Activated naive CD8-positive, alpha-beta T cell treated with anti-CD3 and anti-CD28 coated beads for 36 hours (primary cell): Measurements from ENCODE around the gene SIGMAR1. TPM values are rescaled to one million over a fixed set of nuclear protein-coding genes. Genes with fewer than 3 reads are reported as not detected.

Experiments
- DNase-seq: peaks from one replicate; pipeline ENCODE4 v3.0.0; 2021
- H3K27ac Mint-ChIP-seq: one replicate; pipeline ENCODE4 v1.8.0; 2022; ENCODE audit warnings: mild to moderate bottlenecking, moderate library complexity, mixed read lengths
- H3K27me3 Mint-ChIP-seq: one replicate; pipeline ENCODE4 v1.8.0; 2022; ENCODE audit warnings: mild to moderate bottlenecking, mixed read lengths
- H3K36me3 Mint-ChIP-seq: one replicate; pipeline ENCODE4 v1.8.0; 2021; ENCODE audit warnings: mild to moderate bottlenecking, mixed read lengths
- H3K4me1 Mint-ChIP-seq: one replicate; pipeline ENCODE4 v1.8.0; 2021; ENCODE audit warnings: mixed read lengths
- H3K4me3 Mint-ChIP-seq: one replicate; pipeline ENCODE4 v1.8.0; 2022; ENCODE audit warnings: mild to moderate bottlenecking, moderate library complexity, mixed read lengths
- H3K9me3 Mint-ChIP-seq: one replicate; pipeline ENCODE4 v1.8.0; 2022; ENCODE audit warnings: mixed read lengths
- total RNA-seq, 2 experiments: library from RNA; stranded (reverse); gene quantifications; one replicate each; pipeline ENCODE4 v1.2.3, GENCODE V29; 2021

Gene SIGMAR1
- total RNA-seq, 2 experiments from 2014 or later: 111 to 113 TPM

DNA sequence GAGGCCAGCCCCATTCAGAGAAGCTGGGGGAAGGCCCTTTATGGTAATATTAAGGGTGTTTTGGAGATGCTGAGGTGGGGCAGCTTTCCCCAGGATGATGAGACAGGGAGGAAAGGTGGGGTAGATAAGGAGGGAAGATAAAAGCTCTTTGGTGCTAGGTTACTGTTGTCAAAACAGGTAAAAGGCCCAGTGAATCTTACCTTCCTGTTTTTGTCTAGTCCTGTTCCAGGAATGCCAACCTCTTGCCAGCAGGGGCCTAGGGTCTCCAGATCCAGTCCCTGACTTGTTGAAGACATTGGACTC is 25.7 kb upstream of the SIGMAR1 start:
- no peak for DNase-seq
- Mint-ChIP-seq H3K27me3 (no peaks in the 10 kb centered on the region), H3K4me3 (no peak overlapping the region), H3K36me3 (peaks cover 2% of the 10 kb centered on the region), H3K4me1 (peaks cover 25% of the 10 kb centered on the region), H3K27ac (peak overlapping the region; percentile 30), H3K9me3 (no peaks in the 10 kb centered on the region)

DNA sequence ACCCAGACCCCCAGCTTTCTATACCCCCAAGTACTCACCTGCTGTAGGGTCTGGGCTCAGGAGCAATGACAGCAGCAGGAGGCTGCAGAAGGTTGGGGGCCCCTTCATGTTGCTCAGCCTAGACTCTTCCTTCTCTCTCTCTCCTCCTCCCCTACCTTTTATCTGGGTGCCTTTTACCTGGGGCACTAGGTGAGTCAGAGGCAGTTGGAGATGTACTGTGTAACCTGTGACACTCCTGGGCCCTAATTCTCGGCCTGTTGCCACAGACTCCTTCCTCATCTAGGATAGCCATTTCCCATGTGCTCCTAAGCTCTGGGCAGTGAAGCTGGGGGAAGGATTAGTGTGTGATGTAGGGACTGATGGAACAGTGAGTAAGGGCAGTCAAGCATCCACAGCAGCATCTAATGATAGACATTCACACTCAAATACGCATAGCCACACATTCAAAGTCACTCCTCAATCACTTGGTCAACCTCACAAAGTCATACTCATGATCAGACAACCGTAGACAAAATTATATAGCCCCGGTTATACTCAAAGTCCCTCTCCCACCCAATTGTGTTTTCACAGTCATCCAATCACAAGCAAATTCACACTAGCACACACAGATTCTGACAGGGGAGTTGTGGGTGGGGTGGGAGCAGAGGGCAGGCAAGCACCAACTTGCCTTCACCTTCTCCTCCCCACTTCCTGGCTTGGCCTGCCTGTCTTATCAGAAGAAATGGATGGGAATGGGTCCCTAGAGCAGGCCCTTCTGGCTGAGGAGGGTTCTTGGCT is 25.1 kb upstream of the SIGMAR1 start, which contains the start of gene CCL27:
Gene CCL27, minus strand, starts transcription at position 132 of the 777 bp plus-strand sequence. Its CDS starts 24 bp downstream, at position 108.
- Mint-ChIP-seq H3K27me3 (no peaks in the 10 kb centered on the region), H3K4me1 (peaks cover 25% of the 10 kb centered on the region), H3K4me3 (no peak within 1 kb of the TSS), H3K9me3 (no peaks in the 10 kb centered on the region), H3K36me3 (peaks cover 2% of the 10 kb centered on the region), H3K27ac (peak within 1 kb of the TSS; percentile 30)
- DNase-seq: no peak

DNA sequence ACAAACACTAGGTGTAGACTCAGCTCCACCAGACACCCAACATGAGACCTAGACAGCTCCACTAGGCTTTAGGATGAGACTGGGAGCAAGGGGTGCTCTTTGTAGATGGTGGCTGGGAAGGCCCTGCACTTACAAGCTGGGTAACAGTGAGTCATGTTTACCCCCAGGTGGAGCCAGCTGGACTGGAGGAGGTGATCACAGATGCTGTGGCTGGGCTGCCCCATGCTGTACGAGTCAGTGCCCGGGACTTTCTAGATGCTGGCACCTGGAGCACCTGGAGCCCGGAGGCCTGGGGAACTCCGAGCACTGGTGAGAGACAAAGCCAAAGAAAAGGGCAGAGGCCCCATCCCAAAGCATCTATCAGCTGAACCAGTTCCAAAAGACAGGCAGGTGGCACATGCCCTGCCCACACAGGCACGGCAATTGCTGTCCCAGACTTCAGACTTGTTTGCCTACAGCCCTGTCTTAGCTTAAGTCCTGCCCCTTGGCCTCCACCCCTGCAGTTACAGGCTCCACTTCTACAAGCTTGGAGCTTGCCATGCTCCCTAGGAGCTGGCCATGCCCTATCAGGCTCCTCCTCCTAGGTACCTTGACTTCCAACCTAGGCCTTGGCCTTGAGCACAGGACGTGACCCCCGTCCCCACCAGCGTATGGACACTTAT is 22.1 kb upstream of the SIGMAR1 start:
- Mint-ChIP-seq H3K27me3 (no peaks in the 10 kb centered on the region), H3K4me3 (no peak overlapping the region), H3K4me1 (peaks cover 21% of the 10 kb centered on the region), H3K36me3 (peaks cover 2% of the 10 kb centered on the region), H3K27ac (no peak overlapping the region), H3K9me3 (no peaks in the 10 kb centered on the region)
- DNase-seq: no peak

DNA sequence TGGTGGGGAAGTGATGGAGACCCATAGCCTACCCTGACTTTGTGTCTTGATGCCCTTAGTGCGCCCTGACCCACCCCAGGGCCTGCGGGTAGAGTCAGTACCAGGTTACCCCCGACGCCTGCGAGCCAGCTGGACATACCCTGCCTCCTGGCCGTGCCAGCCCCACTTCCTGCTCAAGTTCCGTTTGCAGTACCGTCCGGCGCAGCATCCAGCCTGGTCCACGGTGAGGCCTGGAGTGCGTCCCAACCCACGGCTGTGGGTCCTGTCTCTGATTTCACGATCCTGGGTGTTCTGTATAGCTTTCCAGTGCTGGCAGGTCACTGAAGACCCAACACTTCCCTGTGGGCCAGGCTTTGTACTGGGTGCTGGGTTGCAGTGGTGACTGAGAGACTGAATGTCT is 20.9 kb upstream of the SIGMAR1 start:
- no peaks in the 10 kb centered on the region for H3K9me3 Mint-ChIP-seq
- H3K36me3 Mint-ChIP-seq: no peaks in the 10 kb centered on the region
- H3K4me3 Mint-ChIP-seq: no peak overlapping the region
- H3K4me1 Mint-ChIP-seq: peaks cover 10% of the 10 kb centered on the region
- DNase-seq: no peak
- H3K27me3 Mint-ChIP-seq: no peaks in the 10 kb centered on the region
- no peak overlapping the region for H3K27ac Mint-ChIP-seq

DNA sequence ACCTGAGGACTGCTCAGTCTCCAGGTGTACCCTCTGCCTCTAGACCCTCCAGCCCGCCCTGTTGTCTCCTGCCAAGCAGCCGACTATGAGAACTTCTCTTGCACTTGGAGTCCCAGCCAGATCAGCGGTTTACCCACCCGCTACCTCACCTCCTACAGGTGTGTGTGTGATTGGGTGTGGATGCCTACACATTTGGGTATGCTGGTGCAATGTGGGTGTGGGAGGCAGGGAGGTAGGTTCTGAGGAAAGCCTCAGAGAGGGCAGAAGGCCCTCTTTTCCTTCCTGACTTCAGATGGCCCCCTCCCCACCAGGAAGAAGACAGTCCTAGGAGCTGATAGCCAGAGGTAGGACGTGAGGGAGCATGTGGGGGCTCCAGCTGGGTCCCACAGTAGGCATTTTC is 19.4 kb upstream of the SIGMAR1 start:
- Mint-ChIP-seq H3K27ac (no peak overlapping the region), H3K4me1 (peaks cover 12% of the 10 kb centered on the region), H3K27me3 (no peaks in the 10 kb centered on the region)

DNA sequence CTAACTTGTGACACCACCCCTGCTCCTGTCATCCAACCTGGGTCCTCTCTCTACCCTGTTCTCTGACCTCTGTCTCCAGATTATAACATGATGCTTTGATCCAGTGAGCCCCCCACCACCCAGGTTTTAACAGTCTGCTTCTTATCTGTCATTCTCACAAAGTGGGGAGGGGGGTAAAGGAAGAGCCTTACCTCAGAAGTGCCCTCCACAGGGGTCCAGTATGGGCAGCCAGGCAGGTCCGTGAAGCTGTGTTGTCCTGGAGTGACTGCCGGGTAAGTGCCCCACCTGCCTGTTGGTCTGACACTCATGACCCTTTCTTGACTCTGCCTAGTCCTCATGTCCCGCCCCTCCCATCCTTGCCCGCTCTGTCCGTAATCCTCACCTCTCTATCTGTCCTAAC is 17.8 kb upstream of the SIGMAR1 start:
- Mint-ChIP-seq H3K9me3 (no peaks in the 10 kb centered on the region), H3K4me1 (peaks cover 17% of the 10 kb centered on the region), H3K27ac (no peak overlapping the region), H3K27me3 (no peaks in the 10 kb centered on the region), H3K36me3 (no peaks in the 10 kb centered on the region), H3K4me3 (no peak overlapping the region)
- no peak for DNase-seq

More for the DNA sequence above, 19.4 kb upstream of the SIGMAR1 start:
- Mint-ChIP-seq H3K36me3 (no peaks in the 10 kb centered on the region), H3K9me3 (no peaks in the 10 kb centered on the region), H3K4me3 (no peak overlapping the region)
- DNase-seq: no peak

DNA sequence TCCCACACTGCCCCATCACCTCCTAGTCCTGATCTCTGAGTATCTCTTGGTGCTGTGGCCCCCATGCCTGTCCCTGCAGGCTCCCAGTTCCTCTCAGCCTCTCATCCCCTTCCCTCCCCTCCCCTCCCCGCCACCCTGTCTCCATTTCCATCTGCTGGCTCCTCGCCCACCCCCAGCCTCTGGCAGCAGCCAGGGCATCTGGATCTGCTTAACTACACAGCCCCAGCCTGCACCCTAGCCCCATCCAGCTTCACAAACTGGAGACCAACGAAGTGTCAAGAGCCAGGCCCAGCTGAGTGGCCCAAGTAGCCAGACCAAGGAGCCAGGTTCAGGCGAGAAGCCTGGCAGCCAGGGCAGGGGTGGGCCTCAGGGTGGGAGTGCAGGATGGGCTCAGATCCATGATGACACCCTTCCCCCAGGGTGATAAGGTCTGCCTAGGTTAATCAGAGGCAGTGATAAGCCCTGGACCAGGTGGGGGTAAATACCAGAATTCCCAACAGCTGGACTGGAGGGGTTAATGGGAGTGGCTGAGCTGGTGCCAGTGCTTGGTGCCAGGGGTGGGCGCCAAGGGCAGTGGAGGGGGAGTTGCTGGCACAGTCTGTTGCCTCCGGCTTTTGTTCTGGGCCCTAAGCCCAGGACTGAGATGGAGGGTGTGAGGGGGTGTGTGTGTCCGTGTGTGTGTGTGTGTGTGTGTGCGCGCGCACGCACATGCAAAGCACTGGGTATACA is 16.9 kb upstream of the SIGMAR1 start:
- H3K4me3 Mint-ChIP-seq: no peak overlapping the region
- no peaks in the 10 kb centered on the region for H3K27me3 Mint-ChIP-seq
- peaks cover 17% of the 10 kb centered on the region for H3K4me1 Mint-ChIP-seq
- no peak overlapping the region for H3K27ac Mint-ChIP-seq
- H3K36me3 Mint-ChIP-seq: peaks cover 1% of the 10 kb centered on the region
- no peak for DNase-seq
- no peaks in the 10 kb centered on the region for H3K9me3 Mint-ChIP-seq

DNA sequence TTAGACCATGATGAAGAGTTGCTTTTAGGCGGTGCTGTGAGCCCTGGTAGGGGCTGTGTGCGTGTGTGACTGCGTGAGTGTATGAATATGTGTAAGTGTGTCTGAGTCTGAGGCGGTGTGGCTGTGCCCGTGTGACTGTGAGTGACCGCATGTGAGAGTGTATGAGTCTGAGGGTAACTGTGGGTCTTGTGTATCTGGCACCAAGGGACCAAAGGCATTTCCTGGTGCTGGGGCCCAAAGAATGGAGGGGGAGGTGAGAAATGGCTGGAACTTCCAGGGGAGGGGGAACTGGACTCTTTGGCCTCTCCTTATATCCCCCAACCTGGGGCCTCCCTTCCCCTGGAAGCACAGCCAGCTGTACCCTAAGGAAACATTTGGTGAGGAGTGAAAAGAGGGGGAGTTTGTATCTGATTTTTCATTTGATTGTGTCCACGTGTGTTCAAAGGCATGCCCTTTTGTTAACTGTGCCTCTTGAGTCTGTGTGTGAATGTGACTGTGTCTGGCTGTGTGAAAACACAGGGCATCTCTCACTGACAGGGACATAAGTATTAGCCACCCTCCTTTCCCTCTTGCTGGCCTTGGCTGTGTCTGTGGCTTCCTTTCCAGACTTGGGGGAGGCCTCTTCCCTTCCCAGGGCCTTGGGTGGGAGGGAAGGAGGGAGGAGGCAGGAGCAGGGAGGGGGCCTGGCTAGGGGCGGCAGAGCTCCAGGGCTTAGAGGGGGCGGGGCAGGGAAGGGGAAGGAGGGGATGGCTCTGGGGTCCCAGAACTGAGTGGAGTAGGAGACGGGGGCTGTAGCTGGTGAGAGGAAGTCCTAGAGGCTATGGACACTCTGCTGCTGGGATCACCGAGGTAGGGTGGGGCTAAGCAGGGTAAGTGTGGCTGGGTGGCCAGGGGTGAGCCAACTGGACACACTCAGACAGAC is 15.8 kb upstream of the SIGMAR1 start:
- no peak for DNase-seq
- H3K27ac Mint-ChIP-seq: peak overlapping the region; percentile 23
- peaks cover 11% of the 10 kb centered on the region for H3K36me3 Mint-ChIP-seq
- H3K4me3 Mint-ChIP-seq: no peak overlapping the region
- H3K9me3 Mint-ChIP-seq: no peaks in the 10 kb centered on the region
- H3K27me3 Mint-ChIP-seq: no peaks in the 10 kb centered on the region
- peaks cover 24% of the 10 kb centered on the region for H3K4me1 Mint-ChIP-seq

DNA sequence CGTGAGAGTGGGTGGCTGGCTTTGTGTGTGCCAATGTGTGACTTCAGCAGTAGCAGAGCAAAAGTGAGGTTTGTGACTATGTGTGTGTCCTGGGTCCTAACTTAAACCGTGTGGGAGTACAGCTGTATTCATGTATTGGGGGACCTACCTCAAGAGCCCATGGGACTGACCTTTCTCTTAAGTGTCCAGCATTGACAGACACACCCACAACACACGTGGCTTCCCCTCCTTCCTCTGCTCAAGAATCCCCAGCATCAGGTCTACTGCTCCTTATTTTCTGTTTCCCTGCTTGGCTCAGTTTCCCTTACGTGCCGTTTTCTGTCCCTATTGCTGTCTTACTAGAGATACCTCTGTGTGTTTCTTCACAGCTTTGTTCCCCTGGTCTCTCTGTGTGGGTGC is 15.0 kb upstream of the SIGMAR1 start:
- no peaks in the 10 kb centered on the region for H3K27me3 Mint-ChIP-seq
- peaks cover 18% of the 10 kb centered on the region for H3K36me3 Mint-ChIP-seq
- peaks cover 32% of the 10 kb centered on the region for H3K4me1 Mint-ChIP-seq
- no peak for DNase-seq
- H3K4me3 Mint-ChIP-seq: no peak overlapping the region
- no peaks in the 10 kb centered on the region for H3K9me3 Mint-ChIP-seq
- peak overlapping the region; percentile 23 for H3K27ac Mint-ChIP-seq

DNA sequence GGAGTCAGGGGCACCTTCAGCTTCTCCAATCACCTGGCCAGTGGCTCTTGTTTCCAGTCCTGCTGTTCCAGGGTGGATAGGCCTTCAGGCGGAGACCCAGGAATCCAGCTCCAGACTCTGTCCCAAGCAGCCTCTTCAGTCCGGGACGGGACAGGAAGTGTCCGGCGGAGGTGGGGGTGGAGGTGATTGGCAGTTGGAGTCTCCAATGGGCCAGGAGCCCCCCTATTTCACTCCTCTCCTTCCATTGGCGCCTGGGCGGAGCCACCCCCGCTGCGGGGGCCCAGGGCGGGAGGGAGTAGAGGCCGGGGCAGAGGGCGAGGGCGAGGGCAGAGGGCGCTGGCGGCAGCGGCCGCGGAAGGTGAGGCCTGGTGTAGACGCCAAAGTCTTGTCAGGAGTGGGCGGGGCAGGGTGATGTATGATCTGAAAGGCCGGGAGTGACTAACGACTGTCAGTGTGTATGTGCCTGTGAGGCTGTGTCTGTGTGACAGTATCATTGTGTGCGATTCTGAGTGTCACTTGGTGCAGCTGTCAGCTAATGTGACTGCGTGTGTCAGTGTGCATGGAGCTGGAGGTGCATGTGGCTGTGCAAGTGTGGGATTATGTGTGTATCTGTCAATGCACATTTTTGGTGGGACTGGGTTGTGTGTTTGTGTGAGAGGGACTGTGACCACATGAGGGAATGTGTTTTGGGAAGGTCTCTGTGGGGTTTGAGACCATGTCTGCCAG is 14.5 kb upstream of the SIGMAR1 start, which contains the start of gene IL11RA:
Gene IL11RA, plus strand, starts transcription at position 310 of the 726 bp plus-strand sequence. CDS start 3,033 bp downstream, outside the sequence.
- peak within 1 kb of the TSS; percentile 58 for H3K27ac Mint-ChIP-seq

DNA sequence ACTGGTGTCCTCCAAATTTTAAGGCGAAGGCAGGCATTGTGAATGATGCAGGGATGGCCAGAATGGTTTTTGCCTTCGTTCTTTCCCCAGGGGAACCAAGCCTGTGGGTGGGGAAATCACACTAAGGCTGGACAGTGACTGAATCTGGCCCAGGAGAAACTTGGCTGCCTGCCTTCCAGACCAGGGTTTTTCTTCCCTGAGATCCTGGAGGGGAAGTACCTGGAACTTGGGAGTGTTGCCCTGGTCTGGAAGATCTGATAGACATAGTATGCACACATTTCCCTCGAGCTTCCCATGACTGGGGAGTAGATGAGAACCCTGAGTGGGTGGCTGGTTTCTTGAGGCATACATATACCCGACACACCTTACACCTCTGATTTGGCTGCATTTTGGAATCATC is 13.7 kb upstream of the SIGMAR1 start:
- no peak for DNase-seq
- Mint-ChIP-seq H3K9me3 (no peaks in the 10 kb centered on the region), H3K36me3 (peaks cover 23% of the 10 kb centered on the region), H3K4me1 (peaks cover 33% of the 10 kb centered on the region), H3K27me3 (no peaks in the 10 kb centered on the region), H3K4me3 (no peak overlapping the region), H3K27ac (no peak overlapping the region)

More for the DNA sequence above, 14.5 kb upstream of the SIGMAR1 start, which contains the start of gene IL11RA:
- Mint-ChIP-seq H3K9me3 (no peaks in the 10 kb centered on the region), H3K4me3 (no peak within 1 kb of the TSS), H3K4me1 (peaks cover 33% of the 10 kb centered on the region), H3K36me3 (peaks cover 23% of the 10 kb centered on the region), H3K27me3 (no peaks in the 10 kb centered on the region)
- peak; percentile 57 for DNase-seq

DNA sequence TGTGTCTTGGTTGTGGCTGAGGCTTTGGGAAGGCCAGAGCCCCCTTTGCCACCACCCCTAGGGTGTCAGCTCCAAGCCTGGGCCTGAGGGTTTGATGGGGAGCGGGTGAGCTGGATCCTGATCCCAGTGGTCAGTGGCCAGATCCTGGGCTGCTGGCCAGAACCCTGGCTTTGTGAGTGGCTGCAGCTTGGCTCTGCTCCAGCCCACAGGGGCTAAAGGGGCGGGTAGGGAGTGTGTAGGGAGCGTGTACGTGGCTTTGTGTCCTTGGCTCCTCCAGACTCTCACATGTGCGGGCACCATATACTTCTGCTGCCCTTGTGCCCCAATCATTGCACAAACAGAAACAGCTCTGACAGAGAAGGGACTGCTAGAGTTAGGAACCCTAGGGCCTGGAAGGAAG is 13.2 kb upstream of the SIGMAR1 start:
- Mint-ChIP-seq H3K27me3 (no peaks in the 10 kb centered on the region), H3K27ac (no peak overlapping the region), H3K4me1 (peaks cover 37% of the 10 kb centered on the region), H3K9me3 (no peaks in the 10 kb centered on the region), H3K4me3 (no peak overlapping the region), H3K36me3 (peaks cover 23% of the 10 kb centered on the region)
- no peak for DNase-seq

DNA sequence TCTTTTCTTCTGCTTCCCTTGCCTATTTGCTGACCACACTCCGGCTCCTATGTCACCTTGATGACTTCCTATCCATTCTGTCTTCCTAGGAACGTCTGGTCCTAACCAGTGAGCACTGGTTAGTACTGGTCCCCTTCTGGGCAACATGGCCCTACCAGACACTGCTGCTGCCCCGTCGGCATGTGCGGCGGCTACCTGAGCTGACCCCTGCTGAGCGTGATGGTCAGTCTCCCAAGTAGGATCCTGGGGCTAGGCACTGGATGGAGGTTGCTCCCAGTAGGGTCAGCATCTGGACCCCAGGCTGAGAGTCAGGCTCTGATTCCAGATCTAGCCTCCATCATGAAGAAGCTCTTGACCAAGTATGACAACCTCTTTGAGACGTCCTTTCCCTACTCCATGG is 11.1 kb upstream of the SIGMAR1 start:
- Mint-ChIP-seq H3K4me3 (no peak overlapping the region), H3K36me3 (peaks cover 23% of the 10 kb centered on the region), H3K27ac (no peak overlapping the region), H3K27me3 (no peaks in the 10 kb centered on the region), H3K4me1 (peaks cover 38% of the 10 kb centered on the region), H3K9me3 (no peaks in the 10 kb centered on the region)
- no peak for DNase-seq

DNA sequence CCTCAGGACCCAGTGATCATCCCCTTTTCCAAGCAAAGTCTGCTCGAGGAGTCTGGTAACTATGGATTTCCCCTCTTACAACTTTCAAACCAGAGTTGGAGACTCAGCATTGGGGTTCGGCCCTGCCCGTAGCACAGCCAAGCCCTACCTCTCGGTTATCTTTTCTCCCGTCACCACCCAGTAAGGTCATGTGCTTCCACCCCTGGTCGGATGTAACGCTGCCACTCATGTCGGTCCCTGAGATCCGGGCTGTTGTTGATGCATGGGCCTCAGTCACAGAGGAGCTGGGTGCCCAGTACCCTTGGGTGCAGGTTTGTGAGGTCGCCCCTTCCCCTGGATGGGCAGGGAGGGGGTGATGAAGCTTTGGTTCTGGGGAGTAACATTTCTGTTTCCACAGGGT is 10.1 kb upstream of the SIGMAR1 start:
- Mint-ChIP-seq H3K27ac (peak overlapping the region; percentile 87), H3K36me3 (peaks cover 23% of the 10 kb centered on the region), H3K27me3 (no peaks in the 10 kb centered on the region), H3K4me1 (peaks cover 32% of the 10 kb centered on the region), H3K9me3 (no peaks in the 10 kb centered on the region), H3K4me3 (peak overlapping the region; percentile 96)
- no peak for DNase-seq
